HG02763 (cell line): ENCODE measurements around the gene RCBTB1.
A peak's percentile ranks its signal among the peaks of the same experiment; 100 is the strongest.
"Not testable (repeated sequence)": the region's sequence is repeated elsewhere in the genome, so short reads cannot be mapped to it uniquely, and the experiment has no call there.

Source experiments
- ATAC-seq: cut with Tn5 transposase; IDR thresholded peaks from one replicate; pipeline ENCODE4 v1.9.1; 2021; ENCODE audit warnings: mild to moderate bottlenecking, moderate library complexity; ENCODE audit not compliant: unreplicated experiment

Gene RCBTB1

DNA sequence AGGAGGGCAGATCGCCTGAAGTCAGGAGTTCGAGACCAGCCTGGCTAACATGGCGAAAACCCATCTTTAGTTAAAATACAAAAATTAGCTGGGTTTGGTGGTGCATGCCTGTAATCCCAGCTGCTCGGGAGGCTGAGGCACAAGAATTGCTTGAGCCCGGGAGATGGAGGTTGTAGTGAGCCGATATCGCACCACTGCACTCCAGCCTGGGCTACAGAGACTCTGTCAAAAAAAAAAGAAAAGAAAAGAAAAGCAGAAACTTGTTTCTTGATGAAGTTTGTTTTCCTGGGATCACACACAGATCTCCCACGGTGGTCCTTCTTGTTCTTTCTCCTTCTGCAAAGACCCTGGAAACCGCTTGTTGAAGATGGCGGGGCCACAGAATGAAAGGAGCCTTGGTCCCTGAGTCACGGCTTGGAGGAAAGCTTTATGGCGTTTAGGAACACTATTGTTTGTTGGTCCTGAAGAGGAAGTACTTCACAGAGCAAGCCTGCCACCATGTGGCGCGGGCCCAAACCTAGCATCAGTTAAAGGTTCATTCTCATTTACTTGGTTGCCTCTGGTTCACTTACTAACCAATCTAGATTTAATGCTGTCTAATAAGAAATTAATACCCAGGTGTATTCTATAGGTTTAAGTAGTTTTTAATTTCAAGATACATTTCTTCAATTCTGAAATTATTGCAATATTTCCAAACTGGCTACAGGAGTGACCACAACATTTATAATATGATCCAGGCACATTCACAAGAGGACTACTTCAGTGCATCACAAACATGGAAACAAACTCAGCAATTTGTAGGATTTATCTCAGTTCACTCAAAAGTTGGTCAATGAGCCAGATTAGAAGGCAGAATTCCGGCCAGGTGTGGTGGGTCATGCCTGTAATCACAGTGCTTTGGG lies 21.6 kb upstream of the RCBTB1 start:
- peak; percentile 86 for ATAC-seq

DNA sequence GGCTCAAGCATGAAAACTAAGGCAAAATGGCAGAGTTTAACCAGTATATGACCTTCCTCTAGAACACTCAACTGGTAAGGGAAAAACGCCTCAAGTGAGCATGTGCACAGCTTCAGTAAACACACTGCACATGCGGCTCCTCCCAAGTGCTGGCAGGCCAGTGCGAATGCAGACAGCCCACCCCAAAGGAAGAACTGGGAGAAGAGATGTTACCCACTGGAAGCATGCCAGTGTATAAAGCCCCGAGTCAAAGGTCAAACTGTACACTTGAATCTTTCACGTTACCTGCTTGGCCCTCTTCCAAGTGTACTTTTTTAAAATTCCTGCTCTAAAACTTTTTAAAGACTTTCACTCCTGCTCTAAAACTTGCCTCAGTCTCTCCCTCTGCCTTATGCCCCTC lies 19.2 kb upstream of the RCBTB1 start:
- no peak for ATAC-seq

DNA sequence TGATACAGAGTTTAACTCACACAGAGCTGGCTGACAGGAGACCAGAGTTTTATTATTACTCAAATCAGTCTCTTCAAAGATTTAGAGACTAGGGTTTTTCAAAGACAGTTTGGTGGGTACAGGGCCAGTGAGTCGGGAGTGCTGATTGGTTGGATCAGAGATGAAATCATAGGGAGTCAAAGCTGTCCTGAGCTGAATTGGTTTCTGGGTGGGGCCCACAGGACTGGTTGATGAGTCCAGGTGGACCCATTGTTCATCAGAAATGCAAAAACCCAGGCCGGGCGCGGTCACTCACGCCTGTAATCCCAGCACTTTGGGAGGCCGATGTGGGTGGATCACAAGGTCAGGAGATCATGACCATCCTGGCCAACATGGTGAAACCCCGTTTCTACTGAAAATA lies 17.3 kb upstream of the RCBTB1 start:
- not testable (repeated sequence) for ATAC-seq

DNA sequence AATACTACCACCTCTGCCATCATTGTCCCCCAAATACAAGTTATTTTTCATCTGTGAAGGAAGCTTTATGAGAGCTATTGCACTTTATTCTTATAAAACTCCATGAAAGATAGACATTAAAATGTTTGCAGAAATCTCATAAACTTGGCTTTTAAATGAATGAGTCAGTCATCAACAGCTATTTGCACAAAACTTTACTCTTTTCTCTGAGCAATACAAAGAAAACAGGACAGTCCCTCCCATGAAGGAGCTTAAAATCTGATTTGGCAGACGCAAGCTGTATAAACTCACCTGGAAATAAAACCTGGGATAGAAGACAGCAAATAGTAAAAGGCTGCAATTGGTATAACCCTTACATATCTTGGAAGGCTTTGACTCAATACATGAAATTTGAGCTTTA lies 16.6 kb upstream of the RCBTB1 start:
- no peak for ATAC-seq

DNA sequence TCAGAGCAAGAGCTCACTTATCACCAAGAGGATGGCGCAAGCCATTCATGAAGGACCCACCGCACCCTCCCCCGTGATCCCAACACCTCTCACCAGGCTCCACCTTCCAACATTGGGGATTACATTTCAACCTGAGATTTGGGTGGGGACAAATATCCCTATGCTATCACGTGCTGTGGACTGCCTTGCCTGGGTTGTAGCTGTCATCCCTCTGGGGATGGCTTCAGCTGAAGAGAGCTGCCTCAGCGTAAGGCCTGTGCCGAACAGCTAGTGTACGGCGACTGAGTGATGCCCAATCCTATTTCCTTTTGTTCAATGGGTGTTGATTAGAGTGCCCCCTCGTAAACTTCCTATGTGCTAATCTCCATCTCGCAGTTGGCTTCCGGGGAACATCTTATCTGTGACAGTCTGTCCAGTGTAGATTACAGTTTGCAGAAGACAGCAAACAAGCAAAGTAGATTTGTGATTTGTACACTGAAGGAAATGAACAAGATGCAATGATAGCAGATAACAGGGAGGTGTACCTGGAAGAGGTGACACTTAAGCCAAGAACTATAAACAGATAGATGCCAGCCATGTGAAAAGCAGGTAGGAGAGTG lies 11.8 kb upstream of the RCBTB1 start:
- ATAC-seq, result no peak

DNA sequence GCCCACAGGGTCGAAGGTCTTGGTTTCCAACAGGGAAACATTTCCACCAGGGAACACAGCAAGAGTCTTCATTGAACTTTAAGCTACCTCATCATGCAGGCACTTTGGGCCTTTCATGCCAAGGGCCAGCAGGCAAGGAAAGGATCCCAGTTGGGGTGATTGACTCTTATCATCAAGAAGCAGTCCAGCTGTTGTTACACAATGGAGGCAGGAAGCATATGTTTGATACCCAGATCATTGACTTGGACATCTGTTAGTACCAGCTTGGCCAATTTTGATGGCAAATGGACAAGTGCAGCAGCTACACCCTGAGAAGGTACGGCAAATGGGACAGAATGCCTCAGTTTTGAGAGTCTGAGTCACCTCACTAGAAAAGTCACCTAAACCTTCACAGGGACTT lies 10.9 kb upstream of the RCBTB1 start:
- ATAC-seq, result no peak

DNA sequence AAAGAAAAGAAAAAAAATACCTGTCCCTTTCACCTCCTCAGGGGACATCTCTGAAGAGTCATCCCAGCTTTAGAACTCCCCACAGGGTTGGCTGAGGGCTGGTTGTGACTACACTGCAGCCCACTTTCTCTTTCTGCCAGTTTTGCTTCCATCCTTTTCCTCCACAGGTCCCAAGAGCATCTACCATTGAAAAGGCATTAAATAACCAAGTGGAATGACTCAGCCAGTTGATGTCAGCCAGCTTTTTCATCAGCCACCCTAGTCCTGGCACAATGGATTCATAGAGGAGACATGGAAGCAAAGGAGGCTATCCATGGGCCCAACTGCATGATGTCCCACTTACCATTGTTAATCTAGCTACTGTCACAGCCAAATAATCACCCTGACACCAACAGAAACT lies 9.2 kb upstream of the RCBTB1 start:
- no peak for ATAC-seq

DNA sequence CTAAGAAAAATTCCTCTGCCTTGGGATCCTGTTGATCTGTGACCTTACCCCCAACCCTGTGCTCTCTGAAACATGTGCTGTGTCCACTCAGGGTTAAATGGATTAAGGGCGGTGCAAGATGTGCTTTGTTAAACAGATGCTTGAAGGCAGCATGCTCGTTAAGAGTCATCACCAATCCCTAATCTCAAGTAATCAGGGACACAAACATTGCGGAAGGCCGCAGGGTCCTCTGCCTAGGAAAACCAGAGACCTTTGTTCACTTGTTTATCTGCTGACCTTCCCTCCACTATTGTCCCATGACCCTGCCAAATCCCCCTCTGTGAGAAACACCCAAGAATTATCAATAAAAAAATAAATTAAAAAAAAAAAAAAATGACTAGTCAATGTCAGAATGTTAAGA lies 8.5 kb upstream of the RCBTB1 start:
- not testable (repeated sequence) for ATAC-seq

DNA sequence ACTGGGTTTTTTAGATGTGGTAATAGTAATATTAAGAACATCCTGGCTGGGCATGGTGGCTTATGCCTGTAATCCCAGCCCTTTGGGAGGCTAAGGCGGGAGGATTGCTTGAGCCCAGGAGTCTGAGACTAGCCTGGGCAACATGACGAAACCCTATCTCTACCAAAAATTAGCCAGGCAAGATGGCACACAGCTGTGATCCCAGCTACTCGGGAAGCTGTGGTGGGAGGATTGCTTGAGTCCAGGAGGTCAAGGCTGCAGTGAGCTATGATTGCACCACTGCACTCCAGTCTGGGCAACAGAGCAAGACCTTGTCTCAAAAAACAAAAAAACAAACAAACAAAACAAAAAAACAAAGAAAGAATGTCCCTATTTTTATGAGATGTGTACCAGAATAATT lies 5.4 kb upstream of the RCBTB1 start:
- ATAC-seq, result not testable (repeated sequence)

DNA sequence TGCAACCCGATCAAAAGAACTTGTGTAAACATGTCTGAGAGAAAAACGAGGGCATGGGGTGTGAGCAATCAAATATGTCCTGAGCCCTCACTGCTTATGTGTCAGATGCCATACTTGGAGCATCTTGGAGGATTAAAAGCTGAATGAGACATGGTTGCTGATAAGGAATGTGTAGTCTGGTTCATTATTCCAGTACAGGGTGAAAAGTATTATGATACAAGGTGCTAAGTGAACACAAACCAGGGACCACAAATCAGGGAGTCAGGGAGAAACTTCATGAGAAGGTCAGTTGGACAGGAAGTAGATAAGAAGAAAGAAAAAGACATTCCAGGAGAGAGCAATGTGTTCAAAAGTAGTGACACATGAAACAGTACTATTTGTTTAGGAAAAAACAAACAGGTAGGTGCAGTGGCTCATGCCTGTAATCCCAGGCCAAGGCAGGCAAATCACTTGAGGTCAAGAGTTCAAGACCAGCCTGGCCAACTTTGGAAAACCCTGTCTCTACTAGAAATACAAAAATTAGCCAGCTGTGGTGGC lies 2.0 kb upstream of the RCBTB1 start:
- ATAC-seq, result no peak

DNA sequence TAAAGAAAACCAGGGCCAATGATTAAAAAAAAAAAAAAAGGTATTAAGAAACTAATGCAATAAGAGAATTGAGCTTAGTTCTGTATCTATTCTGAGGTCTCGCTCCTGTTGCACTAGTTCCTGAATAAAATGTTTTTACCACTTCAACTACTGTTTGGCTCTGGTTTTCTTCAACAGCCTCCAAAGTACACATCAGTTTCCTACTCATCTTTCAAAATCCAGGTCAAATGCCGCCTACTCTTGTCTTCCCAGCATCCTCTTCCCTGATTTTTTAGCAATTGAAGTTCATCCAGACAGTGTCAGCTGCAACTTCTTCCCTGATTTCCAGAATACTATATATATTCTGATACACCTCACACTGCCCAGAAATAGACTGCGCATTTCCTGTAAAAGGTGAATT lies 1.4 kb upstream of the RCBTB1 start:
- no peak for ATAC-seq

DNA sequence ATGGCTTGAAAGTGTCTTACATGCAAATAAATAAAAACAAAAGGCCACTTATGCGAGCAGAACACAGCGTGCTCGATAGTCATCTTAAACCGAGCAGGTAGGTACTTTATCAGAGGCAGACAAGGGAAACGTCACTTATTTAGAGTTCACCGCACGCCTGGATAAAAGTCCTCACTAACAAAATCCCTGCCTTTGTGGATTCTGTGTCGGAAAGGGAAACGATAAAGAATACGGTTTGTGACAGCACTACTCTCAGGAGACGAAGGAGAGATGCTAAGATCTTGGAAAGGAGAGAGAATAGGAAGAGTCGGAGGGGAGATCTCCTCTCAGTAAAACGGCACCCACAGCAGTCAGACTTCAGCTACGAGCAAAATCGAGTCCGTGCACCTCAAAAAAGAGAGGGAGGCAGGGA lies 581 bp downstream of the RCBTB1 start:
- peak; percentile 21 for ATAC-seq

DNA sequence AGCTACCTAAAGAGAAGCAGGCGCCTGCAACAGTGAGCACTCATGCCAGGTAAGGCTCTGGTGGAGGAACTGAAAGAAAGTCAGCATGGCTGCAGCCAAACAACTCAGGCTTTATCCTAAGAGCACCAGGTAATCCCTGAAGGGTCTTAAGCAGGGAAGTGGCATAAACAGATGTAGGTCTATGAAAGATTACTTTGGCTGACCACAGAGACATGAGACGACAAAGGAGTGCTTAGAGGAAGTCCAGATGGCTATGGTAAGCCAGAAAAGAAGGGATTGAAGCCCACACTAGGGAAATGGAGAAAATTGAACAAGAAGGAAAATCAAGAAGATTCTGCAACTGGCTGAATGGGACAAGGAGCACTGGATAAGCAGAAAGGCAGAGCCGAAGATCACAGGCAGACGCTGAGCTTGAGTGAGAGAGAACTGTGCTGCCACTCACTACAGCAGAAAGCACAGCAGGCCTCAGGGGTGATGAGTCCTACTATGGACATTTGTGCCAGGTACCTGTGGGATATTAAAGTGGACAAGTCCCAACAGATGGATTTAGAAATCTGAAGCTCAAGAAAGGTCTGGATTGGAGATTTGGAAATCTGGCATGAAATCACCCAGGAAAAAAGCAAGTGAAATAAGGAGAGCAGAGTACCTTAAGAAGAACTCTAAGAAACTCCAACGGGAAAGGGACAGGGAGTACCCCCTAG lies 4.2 kb downstream of the RCBTB1 start:
- ATAC-seq, result no peak

DNA sequence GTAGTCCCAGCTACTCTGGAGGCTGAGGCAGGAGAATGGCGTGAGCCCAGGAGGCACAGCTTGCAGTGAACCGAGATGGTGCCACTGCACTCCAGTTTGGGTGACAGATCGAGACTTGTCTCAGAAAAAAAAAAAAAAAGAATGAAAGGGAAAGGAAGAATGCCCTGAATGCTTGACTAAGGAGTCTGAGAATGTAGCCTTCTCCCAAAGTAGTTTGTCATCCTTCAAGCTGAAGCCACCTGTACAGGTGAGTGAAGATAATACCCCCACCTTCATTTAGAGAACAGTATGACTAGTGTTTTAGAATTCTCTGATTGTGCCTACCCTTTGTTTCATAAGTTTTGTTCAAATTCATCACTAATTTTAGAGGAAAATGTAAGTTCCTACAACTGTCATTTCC lies 5.9 kb downstream of the RCBTB1 start:
- ATAC-seq, result no peak

DNA sequence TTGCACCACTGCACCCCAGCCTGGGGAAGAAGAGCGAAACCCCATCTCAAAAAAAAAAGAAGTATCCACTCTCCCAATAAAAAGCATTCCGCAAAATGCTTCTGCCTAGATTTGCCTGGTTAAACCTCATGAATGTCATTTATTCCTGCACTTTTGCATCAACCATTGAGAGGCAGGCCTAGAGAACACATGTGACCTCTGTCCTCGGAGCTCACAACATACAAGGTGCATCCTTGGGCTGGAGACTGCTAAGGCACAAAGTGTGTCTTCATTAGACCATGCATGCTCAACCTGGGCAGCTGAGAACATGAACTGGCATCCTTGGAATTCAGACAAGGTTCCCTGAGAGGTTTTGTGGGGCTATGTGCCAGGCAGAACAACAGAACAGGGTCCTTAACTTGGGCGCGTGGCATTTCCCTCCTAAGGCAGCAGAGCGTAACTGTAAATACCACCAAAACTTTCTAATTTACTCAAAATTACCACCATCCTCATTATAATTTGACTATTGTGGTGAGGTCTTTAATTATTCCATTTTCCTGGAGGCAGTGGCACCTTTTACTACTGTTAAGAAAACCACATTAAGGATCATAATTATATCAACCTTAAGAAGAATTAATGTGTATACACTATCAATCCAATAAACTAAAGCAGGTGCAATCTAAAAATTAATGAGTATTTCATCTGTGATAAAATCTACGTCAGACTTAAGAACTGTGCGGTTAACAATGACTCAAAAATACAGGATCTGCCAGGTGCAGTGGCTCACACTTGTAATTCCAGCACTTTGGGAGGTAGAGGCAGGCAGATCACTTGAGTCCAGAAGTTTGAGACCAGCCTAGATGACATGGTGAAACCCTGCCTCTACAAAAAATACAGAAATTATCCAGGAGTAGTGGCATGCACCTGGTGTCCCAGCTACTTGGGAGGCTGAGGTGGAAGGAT lies 13.8 kb downstream of the RCBTB1 start:
- no peak for ATAC-seq

DNA sequence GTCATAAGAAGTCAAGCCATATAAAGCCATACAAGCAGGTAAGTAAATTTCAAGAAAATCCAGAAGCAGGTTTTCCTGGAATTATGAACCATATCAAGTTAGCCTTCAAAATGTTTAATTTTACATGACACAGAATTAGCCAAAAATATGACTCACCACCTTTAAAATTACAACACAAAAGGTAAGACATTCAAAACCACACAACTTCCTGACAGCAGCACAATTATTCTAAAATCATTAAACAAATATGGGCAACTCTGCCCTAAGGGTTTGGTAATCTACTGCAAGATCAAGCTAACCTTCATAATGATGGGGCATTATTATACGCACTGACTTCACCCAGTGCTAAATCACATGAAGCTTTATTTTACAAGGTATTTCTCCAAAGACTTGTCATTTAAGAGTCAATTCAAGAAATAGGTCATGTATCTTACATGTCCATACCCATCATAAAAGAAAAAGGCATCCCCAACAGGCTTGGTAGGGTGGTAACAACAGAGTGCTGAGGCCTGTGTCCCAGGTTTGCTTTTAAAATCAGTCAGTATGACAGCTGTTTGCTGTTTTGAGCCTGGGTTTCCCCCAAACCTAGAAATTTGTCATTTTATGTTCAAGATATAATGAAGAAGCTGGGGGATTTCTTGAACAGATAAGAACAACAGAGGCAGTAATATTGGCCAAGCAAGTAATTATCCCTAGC lies 15.2 kb downstream of the RCBTB1 start:
- no peak for ATAC-seq

DNA sequence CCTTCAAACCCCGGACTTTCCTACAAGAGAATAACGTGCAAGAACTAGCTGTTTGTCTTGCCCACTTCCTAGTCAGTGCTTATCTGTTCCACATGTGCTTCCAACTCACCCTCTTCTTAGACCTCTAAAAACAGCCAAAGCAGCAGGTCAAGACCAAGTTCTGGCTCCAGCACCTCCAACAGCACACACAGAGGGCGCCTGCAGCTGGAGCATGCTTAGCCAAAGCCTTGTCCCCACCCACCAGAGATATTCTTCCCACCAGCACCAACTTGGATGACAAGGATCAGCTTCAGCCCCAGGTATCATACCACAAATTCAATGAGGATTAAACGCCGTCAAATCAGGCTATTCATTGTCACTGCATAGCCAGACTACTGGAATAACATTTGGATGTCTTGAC lies 17.9 kb downstream of the RCBTB1 start:
- no peak for ATAC-seq

DNA sequence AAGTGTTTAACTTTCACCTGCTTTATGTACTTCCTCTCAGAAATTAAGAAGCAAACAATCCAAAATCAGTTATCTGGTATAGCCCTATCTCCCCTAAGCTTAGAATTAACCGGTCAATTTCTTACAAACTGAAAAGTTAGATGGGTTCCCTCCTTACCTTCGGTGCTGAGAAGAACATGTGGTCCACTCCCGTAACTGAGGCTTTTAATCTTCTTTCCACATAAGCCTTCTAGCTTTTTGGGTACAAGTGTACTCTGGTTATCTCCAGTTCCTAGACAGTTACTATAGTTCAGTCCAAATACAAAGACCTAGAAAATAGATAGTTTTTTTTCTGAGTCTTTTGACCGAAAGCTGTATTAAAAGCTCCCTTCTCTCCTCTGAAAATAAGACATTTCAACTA lies 18.9 kb downstream of the RCBTB1 start:
- no peak for ATAC-seq

DNA sequence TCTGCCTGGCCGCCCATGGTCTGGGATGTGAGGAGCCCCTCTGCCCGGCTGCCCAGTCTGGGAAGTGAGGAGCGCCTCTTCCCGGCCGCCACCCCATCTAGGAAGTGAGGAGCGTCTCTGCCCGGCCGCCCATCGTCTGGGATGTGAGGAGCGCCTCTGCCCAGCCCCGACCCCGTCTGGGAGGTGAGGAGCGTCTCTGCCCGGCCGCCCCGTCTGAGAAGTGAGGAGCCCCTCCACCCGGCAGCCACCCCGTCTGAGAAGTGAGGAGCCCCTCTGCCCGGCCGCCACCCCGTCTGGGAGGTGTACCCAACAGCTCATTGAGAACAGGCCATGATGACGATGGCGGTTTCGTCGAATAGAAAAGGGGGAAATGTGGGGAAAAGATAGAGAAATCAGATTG lies 19.9 kb downstream of the RCBTB1 start:
- ATAC-seq, result not testable (repeated sequence)

DNA sequence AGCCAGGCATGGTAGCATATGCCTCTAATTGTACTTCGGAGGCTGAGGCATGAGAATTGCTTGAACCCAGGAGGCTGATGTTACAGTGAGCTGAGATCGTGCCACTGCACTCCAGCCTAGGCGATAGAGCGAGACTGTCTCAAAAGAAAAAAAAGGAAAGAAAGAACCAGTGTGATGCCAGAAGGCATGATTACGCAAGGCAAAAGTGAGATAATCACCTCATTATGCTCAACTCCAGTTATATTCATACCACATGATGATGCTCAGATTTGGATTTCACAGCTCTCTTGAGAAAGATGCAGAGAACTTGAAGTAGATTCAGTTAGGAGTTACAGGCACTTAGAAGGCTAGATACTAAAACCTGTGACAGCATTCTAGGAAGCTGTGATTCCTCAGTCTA lies 21.8 kb downstream of the RCBTB1 start:
- no peak for ATAC-seq
